ENCODE results near the gene RELA. TPM values are rescaled to one million over a fixed set of nuclear protein-coding genes. Genes with fewer than 3 reads are reported as not detected.
A peak's percentile ranks its signal among the peaks of the same experiment; 100 is the strongest.

The RELA gene
- total RNA-seq, 1 experiment from 2014 or later: 35.1 TPM

GRCh38 chr11:65711785-65712632 is 49.3 kb upstream of the RELA start, which contains the start of gene KAT5:
TSS of gene KAT5 (plus strand) at chr11:65712252. CDS start at chr11:65712268, 16 bp downstream.
- Mint-ChIP-seq H3K4me1 (0 out of 2 replicates have a peak, but pooled peaks cover 3% of the 10 kb centered on the region), H3K36me3 (peaks cover 35% of the 10 kb centered on the region), H3K9me3 (no peaks in the 10 kb centered on the region), H3K27ac (peak within 1 kb of the TSS; percentile 96), H3K4me3 (peak within 1 kb of the TSS; percentile 82), H3K27me3 (ENCODE audit: low read depth) (peaks cover 6% of the 10 kb centered on the region)
- ChIA-PET POLR2A (interaction anchor here (1.0 to 2.7 kb wide), 4 partner anchors 8 to 178 kb away, joined by 3 to 18 read pairs (median 11); partner anchors contain the start of genes CCDC85B, CFL1, MUS81 and RNASEH2C), CTCF (interaction anchor here (0.6 to 4.5 kb wide), 37 partner anchors 9 to 643 kb away, joined by 3 to 48 read pairs (median 5); partner anchors contain the start of genes AP5B1, CCDC85B, FIBP and FOSL1)
- peak; percentile 93 for ATAC-seq
- DNase-seq (ENCODE audit: low spot score): peak; percentile 99
- no peak for TF ChIP-seq FOXJ3 (CRISPR knock-in tag; IDR thresholded peaks at IDR 0.05; ENCODE audit: borderline replicate concordance)
- TF ChIP-seq ZNF532 (CRISPR knock-in tag; IDR thresholded peaks at IDR 0.05; ENCODE audit: borderline replicate concordance): no peak
- TF ChIP-seq CBFB (CRISPR knock-in tag; IDR thresholded peaks at IDR 0.05; ENCODE audit: low read depth): no peak
- TF ChIP-seq JUN (CRISPR knock-in tag; IDR thresholded peaks at IDR 0.05): no peak; the same call in 1 of the 2 replicates
- no peak for TF ChIP-seq IRF2 (CRISPR knock-in tag; IDR thresholded peaks at IDR 0.05; ENCODE audit: borderline replicate concordance, low read depth)
- peak; percentile 49; the same call in 1 of the 2 replicates for TF ChIP-seq SMAD4 (CRISPR knock-in tag; IDR thresholded peaks at IDR 0.05)
- no peak; the same call in 1 of the 2 replicates for TF ChIP-seq OVOL2 (CRISPR knock-in tag; IDR thresholded peaks at IDR 0.05; ENCODE audit: borderline replicate concordance)
- TF ChIP-seq ZNF281 (CRISPR knock-in tag; IDR thresholded peaks at IDR 0.05): no peak
- peak; percentile 86 for TF ChIP-seq CTCF (IDR thresholded peaks at IDR 0.05)
- peak; percentile 87 for TF ChIP-seq GABPB1 (CRISPR knock-in tag; IDR thresholded peaks at IDR 0.05)
- TF ChIP-seq KAT7 (CRISPR knock-in tag; IDR thresholded peaks at IDR 0.05; ENCODE audit: borderline replicate concordance): 0 out of 2 replicates have a peak, but pooled peaks have one; percentile 48
- no peak for TF ChIP-seq AFF4 (CRISPR knock-in tag; IDR thresholded peaks at IDR 0.05; ENCODE audit: borderline replicate concordance)
- TF ChIP-seq ZBTB43 (CRISPR knock-in tag; IDR thresholded peaks at IDR 0.05): peak; percentile 37; the same call in 1 of the 2 replicates
- no peak for TF ChIP-seq ATF3 (CRISPR knock-in tag; conservative IDR thresholded peaks at IDR 0.05)
- no peak for TF ChIP-seq MLX (CRISPR knock-in tag; IDR thresholded peaks at IDR 0.05)

All from WTC11 (cell line).